SHP77 (cell line): ENCODE results near the gene DCHS1.

Experiments used
- DNase-seq, 2 experiments: peaks; one replicate each; lab custom pipeline; 2025; lab: John Stamatoyannopoulos, UW

Gene DCHS1

DNA sequence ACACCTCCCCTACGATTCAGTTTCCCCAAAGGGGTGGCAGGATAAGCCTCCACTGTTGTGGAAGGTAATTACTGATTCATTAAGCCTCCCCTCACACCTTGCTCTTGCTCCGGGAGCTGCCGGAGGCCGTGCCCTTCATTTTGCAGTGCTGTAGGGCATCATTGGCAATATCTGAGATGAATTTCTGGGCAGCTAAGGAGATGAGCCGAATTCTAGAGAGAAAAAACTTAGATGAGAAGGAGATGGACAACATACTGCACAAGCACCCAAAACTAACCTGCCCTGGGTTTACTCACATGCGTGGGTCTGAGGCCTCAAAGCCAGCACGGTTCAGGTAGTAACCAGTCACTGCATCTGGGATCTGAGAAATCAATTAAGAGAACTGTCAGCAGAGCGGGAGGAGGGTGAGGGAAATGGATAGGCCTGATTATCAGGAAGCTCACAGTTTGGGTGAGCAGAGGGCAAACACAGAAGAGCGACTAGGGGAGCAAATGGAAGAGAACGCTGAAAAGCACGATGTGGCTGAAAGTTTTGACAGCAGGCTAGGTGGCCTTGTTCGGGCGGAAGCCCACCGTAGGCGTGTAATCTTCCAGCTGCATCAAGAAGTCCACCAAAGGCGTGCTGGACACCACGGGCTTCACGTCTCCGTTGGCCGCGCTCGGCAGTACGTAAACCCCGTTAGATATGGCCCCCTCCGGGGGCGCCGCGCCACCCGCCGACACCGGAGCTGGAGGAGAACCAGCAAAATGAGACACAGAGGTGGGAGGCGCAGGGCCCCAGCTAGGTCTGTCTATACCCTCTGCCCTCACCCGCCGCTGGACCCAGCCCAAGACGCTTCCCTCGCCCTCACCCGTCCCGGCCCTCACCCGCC lies 44.3 kb downstream of the DCHS1 start:
- DNase-seq: no peak

DNA sequence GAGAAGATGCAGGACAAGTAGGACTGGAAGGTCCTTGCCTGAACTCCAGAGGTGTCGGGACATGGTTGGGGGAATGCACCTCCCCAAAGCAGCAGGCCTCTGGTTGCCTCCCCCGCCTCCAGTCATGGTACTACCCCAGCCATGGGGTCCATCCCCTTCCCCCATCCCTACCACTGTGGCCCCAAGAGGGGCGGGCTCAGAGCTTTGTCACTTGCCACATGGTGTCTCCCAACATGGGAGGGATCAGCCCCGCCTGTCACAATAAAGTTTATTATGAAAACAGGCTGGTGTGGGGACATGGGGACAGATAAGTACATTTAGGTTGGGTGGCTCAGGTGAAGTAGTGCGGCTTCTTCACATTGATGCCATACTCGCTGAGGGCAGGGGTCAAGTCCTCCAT lies 45.0 kb downstream of the DCHS1 start:
- no peak for DNase-seq

GRCh38 chr11:6609502-6610015 lies 46.0 kb downstream of the DCHS1 start:
- DNase-seq: no peak

DNA sequence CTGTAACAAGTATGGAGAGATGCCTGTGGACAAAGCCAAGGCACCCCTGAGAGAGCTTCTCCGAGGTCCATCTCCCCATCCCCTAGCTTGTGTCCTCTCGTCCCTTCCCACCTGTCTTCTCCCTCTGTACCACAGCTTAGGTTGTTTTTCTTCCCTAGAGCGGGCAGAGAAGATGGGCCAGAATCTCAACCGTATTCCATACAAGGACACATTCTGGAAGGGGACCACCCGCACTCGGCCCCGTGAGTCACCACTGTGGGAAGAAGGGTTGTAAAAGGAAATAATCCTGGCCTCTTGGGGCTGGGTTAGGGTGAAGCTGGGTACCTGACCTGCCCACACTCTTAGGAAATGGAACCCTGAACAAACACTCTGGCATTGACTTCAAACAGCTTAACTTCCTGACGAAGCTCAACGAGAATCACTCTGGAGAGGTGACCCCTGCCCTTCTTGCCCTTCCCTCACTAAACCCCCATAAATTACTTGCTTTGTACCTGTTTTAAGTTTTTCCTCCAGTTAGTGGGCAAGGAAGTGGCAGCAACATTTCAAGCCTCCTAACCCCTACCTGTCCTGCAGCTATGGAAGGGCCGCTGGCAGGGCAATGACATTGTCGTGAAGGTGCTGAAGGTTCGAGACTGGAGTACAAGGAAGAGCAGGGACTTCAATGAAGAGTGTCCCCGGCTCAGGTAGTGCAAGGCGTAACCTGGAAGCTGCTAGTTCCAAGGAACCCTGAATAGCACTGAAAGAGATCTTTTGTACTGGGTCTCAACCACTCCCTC lies 46.7 kb downstream of the DCHS1 start:
- no peak for DNase-seq

DNA sequence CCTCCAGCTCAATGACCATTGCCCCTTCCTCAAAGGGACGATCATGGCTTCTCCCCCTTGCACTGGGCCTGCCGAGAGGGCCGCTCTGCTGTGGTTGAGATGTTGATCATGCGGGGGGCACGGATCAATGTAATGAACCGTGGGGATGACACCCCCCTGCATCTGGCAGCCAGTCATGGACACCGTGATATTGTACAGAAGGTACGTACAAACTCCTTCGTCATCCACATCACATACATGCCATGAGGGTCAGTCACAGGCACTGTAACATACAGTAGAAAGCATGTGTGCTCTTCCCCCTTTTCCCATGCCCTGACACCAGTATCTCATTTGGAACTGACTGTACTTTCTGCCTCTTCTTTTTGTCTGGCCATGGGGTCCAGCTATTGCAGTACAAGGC lies 47.6 kb downstream of the DCHS1 start:
- DNase-seq: no peak

- DNase-seq: no peak
These were observed 48.3 kb downstream of the DCHS1 start for GRCh38 chr11:6607190-6607795.

DNA sequence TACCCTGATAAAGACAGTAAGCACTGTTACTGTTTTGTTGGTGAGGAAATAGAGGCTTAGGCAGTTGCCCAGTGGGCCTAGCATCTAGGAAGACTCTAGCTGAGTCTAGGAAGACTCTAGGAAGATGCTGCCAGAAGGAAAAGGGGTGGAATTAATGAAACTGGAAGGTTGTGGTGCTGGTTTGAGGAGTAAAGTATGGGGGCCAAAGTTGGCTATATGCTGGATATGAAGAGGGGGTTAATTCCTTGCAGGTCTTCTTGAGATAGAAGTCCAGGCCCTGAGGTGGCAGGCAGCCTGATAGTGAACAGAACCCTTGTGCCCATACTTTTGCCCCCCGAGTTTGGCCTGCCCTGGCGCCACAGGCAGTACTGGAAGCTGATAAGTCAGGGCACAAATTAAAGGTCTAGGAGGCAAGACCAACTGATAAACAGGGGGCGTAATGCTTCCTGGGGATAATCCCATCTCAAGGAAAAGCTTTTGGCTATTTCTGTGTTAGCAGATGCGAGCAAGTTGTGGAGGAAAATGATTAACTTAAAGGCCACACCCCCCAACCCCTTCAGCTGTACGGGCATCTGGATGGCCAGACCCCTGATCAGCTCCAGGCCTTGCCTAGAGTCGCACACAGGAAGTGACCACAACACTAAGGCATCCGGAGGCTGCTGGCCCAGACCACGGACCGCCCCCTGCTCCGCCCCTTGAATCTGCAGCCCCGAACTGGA lies 49.0 kb downstream of the DCHS1 start:
- peak; percentile 26 to 34 for DNase-seq

DNA sequence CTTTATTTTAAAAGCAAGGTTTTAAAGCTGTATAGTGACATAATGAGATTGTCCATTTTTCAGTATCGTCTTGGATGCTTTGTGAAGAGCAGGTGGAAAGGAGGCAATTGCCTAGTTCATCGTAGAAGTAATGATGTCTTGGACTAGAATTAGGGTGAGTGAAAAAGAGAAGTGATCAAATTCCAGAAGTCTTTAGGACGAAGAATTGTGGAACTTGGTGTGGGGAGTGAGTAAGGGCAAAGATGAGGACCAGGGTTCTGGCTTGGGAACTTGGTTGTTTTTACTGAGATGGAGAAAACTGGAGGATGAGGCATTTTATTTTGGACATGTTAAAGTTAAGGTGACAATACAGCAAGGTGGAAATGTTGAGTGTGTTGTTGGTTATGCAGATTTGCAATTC lies 50.8 kb downstream of the DCHS1 start:
- DNase-seq: no peak

DNA sequence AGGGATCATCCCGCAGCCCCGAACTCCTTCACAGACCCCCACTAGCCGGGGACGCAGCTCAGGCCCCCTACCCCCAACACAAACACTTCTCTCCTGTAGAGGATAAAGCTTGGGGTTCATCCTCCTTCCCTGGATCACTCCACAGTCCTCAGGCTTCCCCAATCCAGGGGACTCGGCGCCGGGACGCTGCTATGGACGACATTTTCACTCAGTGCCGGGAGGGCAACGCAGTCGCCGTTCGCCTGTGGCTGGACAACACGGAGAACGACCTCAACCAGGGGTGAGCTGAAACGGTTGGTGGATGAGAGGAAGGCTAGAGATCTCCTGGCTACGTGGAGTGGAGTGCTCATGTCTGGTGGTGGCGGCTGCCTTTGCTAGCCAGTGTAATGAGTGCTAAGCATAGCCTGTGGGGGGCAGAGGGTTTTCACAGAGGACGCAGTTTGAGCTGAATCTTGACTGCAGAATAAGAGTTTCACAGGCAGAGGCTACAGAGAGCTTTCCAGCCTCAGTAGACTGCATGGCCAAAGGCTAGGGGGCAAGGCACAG lies 51.5 kb downstream of the DCHS1 start:
- DNase-seq: no peak

- DNase-seq: peak; percentile 62 to 65
These were observed 52.1 kb downstream of the DCHS1 start, which contains the start of the genes ILK and RRP8 for GRCh38 chr11:6603287-6604080. Gene ILK, plus strand, starts transcription at chr11:6603774. Its CDS starts 498 bp downstream, at chr11:6604272. Gene RRP8, minus strand, starts transcription at chr11:6603616. Its CDS starts 114 bp downstream, at chr11:6603502.

DNA sequence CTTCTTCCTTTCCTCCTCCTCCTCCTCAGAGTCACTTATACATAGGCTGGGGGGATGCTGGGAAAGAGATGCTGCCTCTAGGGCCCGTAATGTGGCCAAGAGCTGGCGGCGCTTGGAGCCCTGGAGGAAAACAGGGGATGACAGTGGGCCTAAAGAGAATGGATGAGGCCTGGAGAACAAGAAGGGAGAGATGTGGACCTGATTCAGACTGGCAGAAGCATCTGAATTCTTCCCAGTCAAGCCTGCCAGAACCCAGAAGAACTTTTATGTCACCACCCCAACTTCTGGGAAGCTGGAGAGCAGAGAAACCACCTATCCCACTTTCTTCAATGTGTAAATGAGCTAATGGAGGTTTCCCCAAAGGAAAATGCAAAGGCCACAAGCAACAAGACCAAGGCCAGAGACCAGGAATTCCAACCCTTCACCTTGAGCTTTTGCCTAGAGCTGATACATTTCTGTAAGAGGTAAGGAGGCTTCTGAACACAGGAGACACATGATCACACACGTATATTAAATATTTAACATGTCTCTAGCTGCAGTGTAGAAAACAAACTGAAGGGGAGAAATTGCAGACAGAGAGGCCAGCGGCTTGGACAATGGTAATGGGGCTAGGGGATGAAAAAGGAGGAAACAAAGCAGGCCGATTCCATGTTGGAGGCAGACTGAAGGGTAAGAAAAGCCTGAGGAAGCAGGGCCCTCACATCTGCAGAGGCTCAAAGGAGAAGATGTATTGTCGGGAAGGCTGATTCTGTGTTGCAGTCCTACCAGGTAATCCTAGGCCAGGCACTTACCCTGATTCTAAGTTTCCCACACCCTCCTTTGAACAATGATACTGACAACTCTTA lies 53.3 kb downstream of the DCHS1 start:
- DNase-seq: no peak

DNA sequence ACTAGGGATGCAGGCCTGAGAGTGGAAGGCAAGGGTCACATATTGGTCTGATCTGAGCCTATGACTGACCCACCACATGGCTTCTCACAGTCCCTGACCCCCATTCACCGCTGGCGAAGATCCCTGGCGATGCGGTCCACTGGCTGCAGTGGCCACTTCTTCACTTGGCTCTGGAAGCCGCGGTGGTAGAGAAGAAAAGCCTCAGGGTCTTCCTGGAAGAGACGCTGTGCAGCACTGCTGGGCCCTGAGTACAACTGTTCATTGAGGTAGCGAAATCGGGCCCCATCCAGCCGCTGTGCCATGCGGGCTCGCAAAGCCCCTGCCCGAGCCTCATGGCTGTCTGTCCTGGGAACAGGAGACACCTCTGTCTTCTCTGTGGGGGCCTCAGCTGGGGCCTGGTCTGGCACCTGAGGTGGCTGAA lies 54.6 kb downstream of the DCHS1 start:
- no peak for DNase-seq

DNA sequence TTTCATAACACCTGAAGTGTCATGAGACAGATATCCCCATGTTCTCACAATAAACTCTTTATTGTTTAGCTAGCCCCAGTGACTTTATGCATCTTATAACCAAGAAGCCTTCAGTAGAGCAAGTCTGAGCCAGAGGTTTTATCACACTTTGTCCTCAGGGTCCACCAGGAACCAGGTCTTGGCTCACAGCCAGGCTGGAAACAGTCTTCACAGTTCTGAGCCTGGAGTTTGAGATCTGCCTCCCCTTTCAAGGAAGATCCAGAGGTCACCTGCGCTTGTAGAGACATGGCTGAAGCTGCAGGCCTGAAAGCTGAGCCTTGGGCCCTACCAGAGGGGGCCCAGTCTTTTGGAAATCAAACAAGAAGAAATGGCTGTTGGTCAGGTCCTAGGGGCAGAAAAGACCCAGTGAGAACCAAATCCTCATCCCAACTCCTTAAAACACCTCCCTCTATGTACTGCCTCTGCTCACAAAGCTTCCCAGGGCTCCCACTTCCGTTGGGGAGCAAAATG lies 55.7 kb downstream of the DCHS1 start:
- DNase-seq: no peak

DNA sequence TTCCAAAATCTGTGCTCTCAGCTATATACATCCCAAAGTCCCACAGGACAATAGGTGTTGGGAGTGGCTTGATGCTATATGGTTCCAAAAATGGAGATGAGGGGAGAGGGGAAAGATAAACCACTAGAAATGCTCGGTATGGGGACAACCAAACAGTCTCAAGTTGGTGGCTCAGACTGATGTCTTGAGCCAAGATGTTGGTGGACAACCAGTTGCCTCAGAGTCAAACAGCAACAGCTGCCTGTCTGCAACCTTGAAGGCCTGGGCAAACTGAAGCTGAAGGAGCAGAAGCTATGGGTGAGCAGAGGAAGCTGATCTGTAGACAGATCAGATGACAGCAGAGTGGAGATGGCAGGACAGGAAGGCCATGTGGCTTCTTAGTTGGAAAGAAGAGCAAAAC lies 56.2 kb downstream of the DCHS1 start:
- no peak for DNase-seq

GRCh38 chr11:6598555-6598954 lies 57.1 kb downstream of the DCHS1 start:
- DNase-seq: no peak

DNA sequence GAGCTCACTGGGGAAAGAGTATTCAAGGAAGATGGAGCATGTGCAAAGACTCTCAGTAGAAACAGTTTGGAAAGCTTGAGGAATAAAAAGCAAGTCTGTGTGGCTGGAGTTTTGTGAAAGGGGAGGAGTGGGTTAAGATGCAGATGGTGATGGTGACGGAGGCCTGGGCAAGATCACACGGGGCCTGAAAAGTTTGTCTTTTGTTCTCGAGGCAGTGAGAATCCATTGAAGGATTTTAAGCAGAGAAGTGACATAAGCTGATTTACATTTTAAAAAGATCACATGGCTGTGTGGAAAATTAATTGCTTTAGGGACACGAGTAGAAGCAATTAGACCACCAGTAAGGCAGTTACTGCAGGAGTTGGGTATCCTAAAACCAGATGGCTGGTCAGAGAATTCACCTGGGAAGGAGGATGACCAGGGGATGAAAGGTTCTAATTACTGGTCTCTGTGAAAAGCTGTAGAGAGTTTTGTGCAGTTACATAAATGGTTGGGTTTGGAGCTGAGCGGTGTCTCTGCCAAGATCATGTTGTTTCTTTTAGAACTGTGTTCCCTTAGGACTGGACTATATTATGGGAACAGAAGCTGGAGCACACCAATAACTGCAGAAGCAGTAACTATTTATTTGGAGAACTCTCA lies 59.3 kb downstream of the DCHS1 start:
- DNase-seq: no peak

- no peak for DNase-seq
These were observed 61.4 kb downstream of the DCHS1 start for GRCh38 chr11:6594142-6594768.

- DNase-seq: no peak
These were observed 67.6 kb downstream of the DCHS1 start for GRCh38 chr11:6588018-6588417.
